Camera-type eye (tissue), 1 donor: ENCODE data around the gene RNF214. TPM values are rescaled to one million over a fixed set of nuclear protein-coding genes. Genes with fewer than 3 reads are reported as not detected.

Source experiments
- total RNA-seq: library from RNA; depleted of rRNA; stranded (reverse); fragments of >200 nt; gene quantifications from one replicate; pipeline ENCODE4 v1.2.3, GENCODE V29; 2014

The RNF214 gene
- total RNA-seq, result 32.9 TPM

GRCh38 chr11:117232092-117232878 lies at the start of gene RNF214:
RNF214 (plus strand) TSS chr11:117232671; CDS start chr11:117234273, 1,602 bp downstream.

GRCh38 chr11:117199053-117199915 lies 33.2 kb upstream of the RNF214 start, which contains the start of gene TAGLN:
TAGLN (plus strand) TSS chr11:117199370; CDS start chr11:117203014, 3,644 bp downstream.

GRCh38 chr11:117231842-117232091 lies 704 bp upstream of the RNF214 start, which contains the start of gene PCSK7:
PCSK7 (minus strand) TSS chr11:117232073; CDS start chr11:117229844, 2,229 bp downstream.

GRCh38 chr11:117290809-117291396 lies 58.4 kb downstream of the RNF214 start, which contains the start of gene BACE1-AS:
BACE1-AS (plus strand) TSS chr11:117291346.

GRCh38 chr11:117316197-117316961 lies 83.9 kb downstream of the RNF214 start, which contains the start of gene BACE1:
BACE1 (minus strand) TSS chr11:117316256; CDS start chr11:117315795, 461 bp downstream.

GRCh38 chr11:117327567-117328374 lies 95.3 kb downstream of the RNF214 start, which contains the start of gene CEP164:
CEP164 (plus strand) TSS chr11:117327854; CDS start chr11:117338587, 10,733 bp downstream.

Other genes starting within 250 kb of the RNF214 start
- 107 TPM for gene SIK3, start 134.2 kb upstream of the RNF214 start, total RNA-seq
- 111 TPM for gene PAFAH1B2, start 88.4 kb upstream of the RNF214 start, total RNA-seq
- gene SIDT2, start 53.9 kb upstream of the RNF214 start, total RNA-seq, result 24.1 TPM
- gene TAGLN, start 33.3 kb upstream of the RNF214 start, total RNA-seq, result 247 TPM
- 52.1 TPM for gene PCSK7, start 598 bp upstream of the RNF214 start, total RNA-seq
- gene BACE1-AS, start 58.7 kb downstream of the RNF214 start, total RNA-seq, result 9.7 TPM
- 37.7 TPM for gene BACE1, start 83.6 kb downstream of the RNF214 start, total RNA-seq
- 53.5 TPM for gene CEP164, start 95.2 kb downstream of the RNF214 start, total RNA-seq